ENCODE data around the gene FAM98C.

GRCh38 chr19:38411041-38411712 is 8.3 kb downstream of the FAM98C start:
- no peak for TF ChIP-seq EP300 (IDR thresholded peaks at IDR 0.05)
- TF ChIP-seq, protein P1, sequence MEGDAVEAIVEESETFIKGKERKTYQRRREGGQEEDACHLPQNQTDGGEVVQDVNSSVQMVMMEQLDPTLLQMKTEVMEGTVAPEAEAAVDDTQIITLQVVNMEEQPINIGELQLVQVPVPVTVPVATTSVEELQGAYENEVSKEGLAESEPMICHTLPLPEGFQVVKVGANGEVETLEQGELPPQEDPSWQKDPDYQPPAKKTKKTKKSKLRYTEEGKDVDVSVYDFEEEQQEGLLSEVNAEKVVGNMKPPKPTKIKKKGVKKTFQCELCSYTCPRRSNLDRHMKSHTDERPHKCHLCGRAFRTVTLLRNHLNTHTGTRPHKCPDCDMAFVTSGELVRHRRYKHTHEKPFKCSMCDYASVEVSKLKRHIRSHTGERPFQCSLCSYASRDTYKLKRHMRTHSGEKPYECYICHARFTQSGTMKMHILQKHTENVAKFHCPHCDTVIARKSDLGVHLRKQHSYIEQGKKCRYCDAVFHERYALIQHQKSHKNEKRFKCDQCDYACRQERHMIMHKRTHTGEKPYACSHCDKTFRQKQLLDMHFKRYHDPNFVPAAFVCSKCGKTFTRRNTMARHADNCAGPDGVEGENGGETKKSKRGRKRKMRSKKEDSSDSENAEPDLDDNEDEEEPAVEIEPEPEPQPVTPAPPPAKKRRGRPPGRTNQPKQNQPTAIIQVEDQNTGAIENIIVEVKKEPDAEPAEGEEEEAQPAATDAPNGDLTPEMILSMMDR (IDR thresholded peaks at IDR 0.05) = no peak
- TF ChIP-seq POLR2A (IDR thresholded peaks at IDR 0.05) = no peak
